Measurements from ENCODE around the gene ZBP1. TPM values are rescaled to one million over a fixed set of nuclear protein-coding genes. Genes with fewer than 3 reads are reported as not detected.

Gene ZBP1
- total RNA-seq, 1 experiment from 2014 or later: not detected

DNA sequence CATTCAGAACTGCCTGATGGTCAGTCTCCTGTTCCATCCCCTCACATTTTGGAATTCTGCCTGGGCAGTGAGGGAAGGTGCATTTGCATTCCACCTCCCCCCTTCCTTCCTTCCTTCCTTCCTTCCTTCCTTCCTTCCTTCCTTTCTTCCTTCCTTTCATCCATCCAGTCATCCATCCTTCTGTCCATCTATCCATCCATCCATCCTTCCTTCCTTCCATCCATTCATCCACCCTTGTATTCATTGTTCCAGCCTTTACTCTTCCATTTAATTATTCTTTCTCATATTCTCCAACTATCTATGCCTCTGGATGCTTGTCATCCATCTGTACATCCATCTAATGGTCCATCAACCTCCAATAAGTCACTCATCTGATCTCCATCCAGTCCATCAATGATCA lies 45.3 kb downstream of the ZBP1 start:
- Histone ChIP-seq H3K79me2 (ENCODE audit: insufficient read depth, low read length) (no peaks in the 10 kb centered on the region), H3K36me3 (ENCODE audit: control insufficient read depth in 1 of 2, insufficient read depth in 2 of 2, low read length in 2 of 2) (no peaks in the 10 kb centered on the region), H3K9me2 (ENCODE audit: insufficient read depth) (no peaks in the 10 kb centered on the region), H3K4me3 (replicated peaks in 1 of 2; ENCODE audit: low read depth in 1 of 2, low read length in 2 of 2) (no peak overlapping the region), H2AFZ (ENCODE audit: low read depth, low read length, poor library complexity, severe bottlenecking) (no peak overlapping the region), H3K9me3 (ENCODE audit: control insufficient read depth in 1 of 2, insufficient read depth in 1 of 2, low read depth in 1 of 2, low read length in 2 of 2) (no peaks in the 10 kb centered on the region), H3K27me3 (ENCODE audit: insufficient read depth, low read length) (peaks cover 48% of the 10 kb centered on the region), H3K9ac (ENCODE audit: low read length) (no peak overlapping the region), H3K27ac (ENCODE audit: low read depth, low read length) (no peak overlapping the region), H4K20me1 (ENCODE audit: insufficient read depth) (no peaks in the 10 kb centered on the region), H3K4me2 (ENCODE audit: low read length) (no peak overlapping the region), H3K4me1 (ENCODE audit: control insufficient read depth in 1 of 2, insufficient read depth in 2 of 2, low read length in 2 of 2) (no peaks in the 10 kb centered on the region)
- CTCF ChIA-PET: no interaction called here
- no peak for ATAC-seq
- RAD21 ChIA-PET (ENCODE audit: low non-redundant PET in 1 of 2, low total read pairs in 2 of 2, uncharacterized antibody in 2 of 2, unreplicated experiment in 2 of 2): no interaction called here
- intact Hi-C loops (cut with micrococcal nuclease): no loop called here
- no TSS peak for BruUV-seq (replicated peaks)
- TF ChIP-seq, protein P1, sequence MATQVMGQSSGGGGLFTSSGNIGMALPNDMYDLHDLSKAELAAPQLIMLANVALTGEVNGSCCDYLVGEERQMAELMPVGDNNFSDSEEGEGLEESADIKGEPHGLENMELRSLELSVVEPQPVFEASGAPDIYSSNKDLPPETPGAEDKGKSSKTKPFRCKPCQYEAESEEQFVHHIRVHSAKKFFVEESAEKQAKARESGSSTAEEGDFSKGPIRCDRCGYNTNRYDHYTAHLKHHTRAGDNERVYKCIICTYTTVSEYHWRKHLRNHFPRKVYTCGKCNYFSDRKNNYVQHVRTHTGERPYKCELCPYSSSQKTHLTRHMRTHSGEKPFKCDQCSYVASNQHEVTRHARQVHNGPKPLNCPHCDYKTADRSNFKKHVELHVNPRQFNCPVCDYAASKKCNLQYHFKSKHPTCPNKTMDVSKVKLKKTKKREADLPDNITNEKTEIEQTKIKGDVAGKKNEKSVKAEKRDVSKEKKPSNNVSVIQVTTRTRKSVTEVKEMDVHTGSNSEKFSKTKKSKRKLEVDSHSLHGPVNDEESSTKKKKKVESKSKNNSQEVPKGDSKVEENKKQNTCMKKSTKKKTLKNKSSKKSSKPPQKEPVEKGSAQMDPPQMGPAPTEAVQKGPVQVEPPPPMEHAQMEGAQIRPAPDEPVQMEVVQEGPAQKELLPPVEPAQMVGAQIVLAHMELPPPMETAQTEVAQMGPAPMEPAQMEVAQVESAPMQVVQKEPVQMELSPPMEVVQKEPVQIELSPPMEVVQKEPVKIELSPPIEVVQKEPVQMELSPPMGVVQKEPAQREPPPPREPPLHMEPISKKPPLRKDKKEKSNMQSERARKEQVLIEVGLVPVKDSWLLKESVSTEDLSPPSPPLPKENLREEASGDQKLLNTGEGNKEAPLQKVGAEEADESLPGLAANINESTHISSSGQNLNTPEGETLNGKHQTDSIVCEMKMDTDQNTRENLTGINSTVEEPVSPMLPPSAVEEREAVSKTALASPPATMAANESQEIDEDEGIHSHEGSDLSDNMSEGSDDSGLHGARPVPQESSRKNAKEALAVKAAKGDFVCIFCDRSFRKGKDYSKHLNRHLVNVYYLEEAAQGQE (IDR thresholded peaks at IDR 0.05; ENCODE audit: low read depth): no peak
- POLR2A ChIA-PET: no interaction called here
- no peak for DNase-seq (ENCODE audit: low read depth, low spot score)

DNA sequence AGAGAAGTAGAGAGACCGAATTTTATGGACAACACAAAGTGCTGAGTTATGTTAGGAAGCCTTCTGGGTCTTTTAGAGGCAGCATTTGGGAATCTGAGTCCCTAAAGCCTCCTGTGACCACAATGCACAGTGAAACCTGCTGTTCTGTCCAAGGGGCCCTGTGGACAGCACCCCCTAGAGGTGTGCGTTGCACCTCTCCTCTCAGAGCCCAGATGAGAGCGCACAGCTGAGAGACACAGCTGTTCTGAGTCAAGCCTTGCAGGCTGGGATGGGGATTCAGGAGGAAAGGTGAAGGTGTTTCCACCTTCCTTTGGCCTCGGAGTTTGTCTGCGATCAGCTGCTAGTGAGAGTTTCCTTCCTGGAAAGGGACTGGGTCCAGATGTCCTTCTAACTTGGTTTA lies 46.3 kb downstream of the ZBP1 start:
- TF ChIP-seq ELF1 (IDR thresholded peaks at IDR 0.05; ENCODE audit: borderline replicate concordance, low read depth): no peak
- peak; percentile 10; the same call in 1 of the 2 replicates for TF ChIP-seq RAD21 (IDR thresholded peaks at IDR 0.05; ENCODE audit: low read depth)
- TF ChIP-seq, protein P1 (IDR thresholded peaks at IDR 0.05; ENCODE audit: low read depth): no peak
- TF ChIP-seq, protein P2, sequence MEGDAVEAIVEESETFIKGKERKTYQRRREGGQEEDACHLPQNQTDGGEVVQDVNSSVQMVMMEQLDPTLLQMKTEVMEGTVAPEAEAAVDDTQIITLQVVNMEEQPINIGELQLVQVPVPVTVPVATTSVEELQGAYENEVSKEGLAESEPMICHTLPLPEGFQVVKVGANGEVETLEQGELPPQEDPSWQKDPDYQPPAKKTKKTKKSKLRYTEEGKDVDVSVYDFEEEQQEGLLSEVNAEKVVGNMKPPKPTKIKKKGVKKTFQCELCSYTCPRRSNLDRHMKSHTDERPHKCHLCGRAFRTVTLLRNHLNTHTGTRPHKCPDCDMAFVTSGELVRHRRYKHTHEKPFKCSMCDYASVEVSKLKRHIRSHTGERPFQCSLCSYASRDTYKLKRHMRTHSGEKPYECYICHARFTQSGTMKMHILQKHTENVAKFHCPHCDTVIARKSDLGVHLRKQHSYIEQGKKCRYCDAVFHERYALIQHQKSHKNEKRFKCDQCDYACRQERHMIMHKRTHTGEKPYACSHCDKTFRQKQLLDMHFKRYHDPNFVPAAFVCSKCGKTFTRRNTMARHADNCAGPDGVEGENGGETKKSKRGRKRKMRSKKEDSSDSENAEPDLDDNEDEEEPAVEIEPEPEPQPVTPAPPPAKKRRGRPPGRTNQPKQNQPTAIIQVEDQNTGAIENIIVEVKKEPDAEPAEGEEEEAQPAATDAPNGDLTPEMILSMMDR (IDR thresholded peaks at IDR 0.05 in 2 of 3, conservative IDR thresholded peaks at IDR 0.05 in 1 of 3; ENCODE audit: borderline replicate concordance in 1 of 3, insufficient read depth in 1 of 3, low read depth in 2 of 3, low read length in 2 of 3): peak in 2 of 3 experiments; percentile 68 to 76; a peak in 4 of 6 replicates
- TF ChIP-seq, protein P3, sequence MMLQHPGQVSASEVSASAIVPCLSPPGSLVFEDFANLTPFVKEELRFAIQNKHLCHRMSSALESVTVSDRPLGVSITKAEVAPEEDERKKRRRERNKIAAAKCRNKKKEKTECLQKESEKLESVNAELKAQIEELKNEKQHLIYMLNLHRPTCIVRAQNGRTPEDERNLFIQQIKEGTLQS (IDR thresholded peaks at IDR 0.05): no peak
- no peak for TF ChIP-seq EZH2 (IDR thresholded peaks at IDR 0.05)
- peaks cover 51% of the 10 kb centered on the region for H3K27me3 ChIP-seq (ENCODE audit: insufficient read depth, low read length)
- H3K36me3 ChIP-seq (ENCODE audit: control insufficient read depth in 1 of 2, insufficient read depth in 2 of 2, low read length in 2 of 2): no peaks in the 10 kb centered on the region
- H3K9ac ChIP-seq (ENCODE audit: low read length): no peak overlapping the region
- intact Hi-C loops (cut with micrococcal nuclease): no loop called here
- CTCF ChIA-PET: no interaction called here
- no peaks in the 10 kb centered on the region for H3K9me2 ChIP-seq (ENCODE audit: insufficient read depth)
- H3K27ac ChIP-seq (ENCODE audit: low read depth, low read length): no peak overlapping the region
- no peaks in the 10 kb centered on the region for H3K79me2 ChIP-seq (ENCODE audit: insufficient read depth, low read length)
- no peak overlapping the region for H3K4me2 ChIP-seq (ENCODE audit: low read length)
- no peak overlapping the region for H3K4me3 ChIP-seq (replicated peaks in 1 of 2; ENCODE audit: low read depth in 1 of 2, low read length in 2 of 2)
- ATAC-seq (peak; percentile 83), DNase-seq (ENCODE audit: low read depth, low spot score) (no peak)
- H4K20me1 ChIP-seq (ENCODE audit: insufficient read depth): no peaks in the 10 kb centered on the region
- POLR2A ChIA-PET: no interaction called here
- H3K9me3 ChIP-seq (ENCODE audit: control insufficient read depth in 1 of 2, insufficient read depth in 1 of 2, low read depth in 1 of 2, low read length in 2 of 2): no peaks in the 10 kb centered on the region
- no peak overlapping the region for H2AFZ ChIP-seq (ENCODE audit: low read depth, low read length, poor library complexity, severe bottlenecking)
- no peaks in the 10 kb centered on the region for H3K4me1 ChIP-seq (ENCODE audit: control insufficient read depth in 1 of 2, insufficient read depth in 2 of 2, low read length in 2 of 2)
- RAD21 ChIA-PET (ENCODE audit: low non-redundant PET in 1 of 2, low total read pairs in 2 of 2, uncharacterized antibody in 2 of 2, unreplicated experiment in 2 of 2): no interaction called here
- BruUV-seq (replicated peaks): no TSS peak

Measured in HCT116 (cell line).